Gastroesophageal sphincter (tissue), 4 donors: ENCODE measurements around the gene ARID1B. TPM values are rescaled to one million over a fixed set of nuclear protein-coding genes. Genes with fewer than 3 reads are reported as not detected.
A peak's percentile ranks its signal among the peaks of the same experiment; 100 is the strongest.

Experiments
- ATAC-seq: fragments of 150-250 bp; one replicate; pipeline ENCODE4 v1.9.1; 2016; ENCODE audit warnings: mild to moderate bottlenecking, moderate library complexity
- H3K27ac ChIP-seq, 4 donors: fragments of 200-600 bp; sonication (generic) in 3 of 4; 1 replicate in 3 of 4; 2 replicates in 1 of 4; pipeline ENCODE4 v1.5.1; 2016 to 2019
- H3K27me3 ChIP-seq: fragments of 200-600 bp; sonication (generic); one replicate; pipeline ENCODE4 v1.5.1; 2019
- H3K36me3 ChIP-seq, 2 donors: fragments of 200-600 bp; sonication (generic); one replicate each; pipeline ENCODE4 v1.5.1; 2019; ENCODE audit warnings: control low read depth in 1 of 2
- H3K4me1 ChIP-seq, 3 donors: fragments of 200-600 bp; sonication (generic); 1 replicate in 2 of 3; 2 replicates in 1 of 3; pipeline ENCODE4 v1.5.1; 2016 to 2019; ENCODE audit warnings: control low read depth in 2 of 3
- H3K4me3 ChIP-seq, 2 donors: fragments of 200-600 bp; sonication (generic); one replicate each; pipeline ENCODE4 v1.5.1; 2019; ENCODE audit warnings: mild to moderate bottlenecking in 1 of 2, moderate library complexity in 1 of 2
- H3K9me3 ChIP-seq, 3 donors: fragments of 200-600 bp; sonication (generic); one replicate each; pipeline ENCODE4 v1.5.1; 2017 to 2019; ENCODE audit warnings: control low read depth in 2 of 3
- CTCF ChIP-seq, 4 experiments: fragments of 200-600 bp in 2 of 4; fragments of 450-650 bp in 2 of 4; sonication (generic) in 1 of 4; IDR thresholded peaks; one replicate each; pipeline ENCODE4 v1.5.1; 2017 to 2019; ENCODE audit warnings: antibody characterized with exemption in 4 of 4, mild to moderate bottlenecking in 2 of 4, moderate library complexity in 2 of 4
- EP300 ChIP-seq: sonication (generic); formaldehyde crosslinking; IDR thresholded peaks from one replicate; pipeline ENCODE4 v1.6.1; 2017; ENCODE audit warnings: antibody characterized with exemption, mild to moderate bottlenecking
- POLR2A ChIP-seq, 2 donors: fragments of 450-650 bp; IDR thresholded peaks; one replicate each; pipeline ENCODE4 v1.6.1; 2017; ENCODE audit warnings: antibody characterized with exemption in 2 of 2, mild to moderate bottlenecking in 2 of 2, moderate library complexity in 1 of 2
- POLR2AphosphoS5 ChIP-seq: sonication (generic); formaldehyde crosslinking; IDR thresholded peaks from one replicate; pipeline ENCODE4 v1.6.1; 2017; ENCODE audit warnings: antibody characterized with exemption
- WGBS, 2 donors: methylation state at CpG; one replicate each; pipeline ENCODE4 v1.1.5; 2018; ENCODE audit warnings: low coverage in 1 of 2; 5-methylcytosine and 5-hydroxymethylcytosine counted together
- total RNA-seq, 4 donors: library from RNA; depleted of rRNA; stranded (reverse); fragments of >200 nt; gene quantifications; one replicate each; pipeline ENCODE4 v1.1.0, GENCODE V29; 2016

Gene ARID1B
- total RNA-seq, 4 donors from 2014 or later = 40.0 to 106 (median 79.7) TPM

DNA sequence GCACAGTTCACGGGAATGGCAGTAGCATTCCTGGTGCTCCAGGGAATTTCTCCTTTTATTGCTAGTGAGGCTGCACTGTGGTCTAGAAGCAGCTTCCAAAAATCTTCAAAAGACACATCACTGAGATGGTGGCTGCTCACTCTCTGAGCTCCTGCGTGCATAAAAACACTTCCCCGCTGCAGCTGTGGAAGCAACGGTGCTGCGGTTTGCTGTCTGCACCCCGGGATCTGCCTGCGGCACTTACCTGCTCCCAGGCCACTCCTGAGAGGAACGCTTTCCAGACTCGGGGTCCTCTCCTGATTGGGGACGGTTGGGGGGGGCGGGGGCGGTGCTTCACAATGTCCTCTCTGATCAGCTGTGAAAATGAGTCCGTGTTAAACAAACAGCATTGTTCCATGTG, 468.3 kb downstream of the ARID1B start:
- ATAC-seq = no peak
- Histone ChIP-seq H3K4me3 (no peak overlapping the region), H3K9me3 (peaks cover 0 to 5% (median 0%) of the 10 kb centered on the region in 3 donors), H3K27ac (peak overlapping the region in 3 of 4 donors; percentile 83 to 87 (median 85)), H3K36me3 (no peaks in the 10 kb centered on the region), H3K4me1 (peaks cover 0 to 52% (median 20%) of the 10 kb centered on the region in 3 donors), H3K27me3 (no peaks in the 10 kb centered on the region)
- TF ChIP-seq EP300 (no peak), POLR2A (IDR thresholded peaks at IDR 0.05) (no peak), POLR2AphosphoS5 (no peak), CTCF (IDR thresholded peaks at IDR 0.05) (no peak)
- WGBS, 2 donors = 62 to 71% methylated on average over 1 to 6 of the region's 13 CpGs

DNA sequence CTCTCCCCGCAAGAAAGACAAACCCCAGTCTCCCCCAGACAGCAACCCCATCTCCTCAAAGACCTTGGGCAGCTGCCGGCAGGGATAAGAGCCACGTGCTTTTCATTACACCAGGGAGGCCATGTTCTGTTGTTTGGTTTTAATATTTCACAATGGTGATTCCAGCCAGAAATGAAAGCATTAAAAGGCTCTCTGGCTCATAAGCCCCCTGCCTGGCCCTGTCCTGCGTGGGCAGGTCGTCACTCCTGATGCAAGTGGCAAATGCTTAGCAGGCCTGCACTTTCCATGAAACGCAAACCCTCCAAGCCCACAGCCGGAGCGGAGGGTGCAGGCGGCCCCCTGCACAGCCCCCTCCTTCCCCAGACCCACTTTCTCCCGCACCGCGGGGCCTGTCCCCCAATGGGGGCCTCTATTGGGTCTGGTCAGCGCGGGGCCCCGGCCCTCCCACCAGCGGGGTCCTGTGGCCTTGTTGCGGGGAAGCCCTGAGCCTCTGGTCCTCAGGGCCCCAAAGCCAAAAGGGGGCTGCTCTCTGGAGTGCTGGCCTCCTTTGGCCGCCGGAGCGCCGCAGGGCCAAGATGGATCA, 469.0 kb downstream of the ARID1B start:
- H3K9me3 ChIP-seq = peaks cover 0 to 5% (median 0%) of the 10 kb centered on the region in 3 donors
- no peak overlapping the region for H3K4me3 ChIP-seq
- ATAC-seq = peak; percentile 64
- no peaks in the 10 kb centered on the region for H3K36me3 ChIP-seq
- H3K4me1 ChIP-seq = peaks cover 0 to 45% (median 15%) of the 10 kb centered on the region in 3 donors
- H3K27me3 ChIP-seq = no peaks in the 10 kb centered on the region
- H3K27ac ChIP-seq = peak overlapping the region in 3 of 4 donors; percentile 20 to 87 (median 26)
- TF ChIP-seq CTCF (IDR thresholded peaks at IDR 0.05) (no peak), POLR2AphosphoS5 (peak; percentile 28)
- 63 to 75% methylated on average over 4 to 6 of the region's 21 CpGs for WGBS, 2 donors

DNA sequence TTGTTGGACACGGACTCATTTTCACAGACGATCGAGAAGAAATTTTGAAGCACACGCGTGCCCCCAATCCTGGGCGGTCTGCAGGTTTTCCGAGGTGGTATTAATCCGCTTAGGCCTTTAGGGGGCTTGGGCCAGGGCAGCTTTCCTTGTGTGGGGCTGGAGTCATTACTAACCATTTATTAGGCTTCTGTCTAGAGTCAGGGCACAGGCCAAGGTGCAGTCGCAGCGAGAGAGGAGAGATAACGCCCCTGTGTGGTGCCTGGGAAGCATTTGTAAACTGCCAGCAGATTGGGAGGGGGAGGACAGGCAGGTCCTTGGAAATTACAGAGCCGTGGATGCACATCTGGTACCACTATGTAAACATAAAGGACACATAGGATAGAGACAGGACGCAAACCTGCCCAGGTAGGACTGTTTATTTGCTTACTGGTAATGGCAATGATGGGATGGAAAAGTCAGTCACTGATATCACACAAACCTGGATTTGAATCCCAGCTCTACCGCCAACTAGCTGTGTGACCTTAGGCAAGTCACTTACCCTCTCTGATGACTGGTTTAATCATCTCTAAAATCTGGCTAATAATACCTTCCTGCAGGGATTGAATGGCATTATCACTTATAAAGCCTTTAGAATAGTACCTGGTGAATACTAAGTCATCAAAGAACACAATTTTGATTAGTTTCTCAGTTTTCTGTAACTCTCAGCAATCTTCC, 469.8 kb downstream of the ARID1B start:
- no peak for TF ChIP-seq CTCF (IDR thresholded peaks at IDR 0.05)
- TF ChIP-seq POLR2A (IDR thresholded peaks at IDR 0.05) = no peak
- no peak for TF ChIP-seq EP300
- no peak for TF ChIP-seq POLR2AphosphoS5
- H3K27me3 ChIP-seq = no peaks in the 10 kb centered on the region
- no peaks in the 10 kb centered on the region for H3K36me3 ChIP-seq
- no peak overlapping the region for H3K4me3 ChIP-seq
- WGBS, 2 donors = 82 to 90% methylated on average over 6 to 12 of the region's 14 CpGs
- ATAC-seq = no peak
- H3K9me3 ChIP-seq = peaks cover 0 to 5% (median 0%) of the 10 kb centered on the region in 3 donors
- H3K27ac ChIP-seq = peak overlapping the region in 1 of 4 donors; percentile 87
- peaks cover 0 to 37% (median 15%) of the 10 kb centered on the region in 3 donors for H3K4me1 ChIP-seq

GRCh38 chr6:157248264-157248663, 471.1 kb downstream of the ARID1B start:
- Histone ChIP-seq H3K36me3 (no peaks in the 10 kb centered on the region), H3K27ac (no peak overlapping the region), H3K9me3 (peaks cover 0 to 5% (median 0%) of the 10 kb centered on the region in 3 donors), H3K27me3 (no peaks in the 10 kb centered on the region), H3K4me1 (peaks cover 0 to 36% (median 15%) of the 10 kb centered on the region in 3 donors), H3K4me3 (no peak overlapping the region)
- ATAC-seq = no peak
- WGBS, 2 donors = 70 to 72% methylated on average over 1 of the region's 1 CpG
- TF ChIP-seq POLR2A (IDR thresholded peaks at IDR 0.05) = no peak
- no peak for TF ChIP-seq CTCF (IDR thresholded peaks at IDR 0.05)
- no peak for TF ChIP-seq POLR2AphosphoS5
- TF ChIP-seq EP300 = no peak

DNA sequence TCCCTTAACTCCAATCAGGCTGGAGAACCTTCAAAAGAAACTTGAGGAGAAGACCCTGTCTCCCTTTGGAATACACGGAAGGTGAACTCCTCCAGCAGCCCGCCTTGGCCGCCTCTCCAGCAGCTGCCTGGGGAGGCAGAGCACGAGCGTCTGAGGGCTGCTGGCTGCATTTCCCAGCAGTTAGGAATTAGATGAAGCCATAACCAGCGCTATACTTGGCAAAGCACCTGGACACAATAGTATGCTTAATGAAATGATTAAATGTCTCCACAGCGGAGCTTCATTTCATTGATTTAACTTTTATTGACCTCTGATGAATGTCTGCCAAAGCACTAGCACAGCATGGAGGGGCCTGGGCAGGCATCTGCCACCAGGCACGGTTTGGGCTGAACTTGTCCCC, 472.6 kb downstream of the ARID1B start:
- no peaks in the 10 kb centered on the region for H3K27me3 ChIP-seq
- 53 to 63% methylated on average over 2 to 3 of the region's 8 CpGs for WGBS, 2 donors
- H3K36me3 ChIP-seq = no peaks in the 10 kb centered on the region
- peaks cover 0 to 21% (median 10%) of the 10 kb centered on the region in 3 donors for H3K4me1 ChIP-seq
- no peak overlapping the region for H3K4me3 ChIP-seq
- ATAC-seq = no peak
- TF ChIP-seq EP300 (no peak), POLR2A (IDR thresholded peaks at IDR 0.05) (no peak), POLR2AphosphoS5 (no peak), CTCF (IDR thresholded peaks at IDR 0.05) (no peak)
- peaks cover 0 to 5% (median 0%) of the 10 kb centered on the region in 3 donors for H3K9me3 ChIP-seq
- no peak overlapping the region for H3K27ac ChIP-seq
